IMR-90 (cell line): ENCODE results near the gene MGME1. TPM values are rescaled to one million over a fixed set of nuclear protein-coding genes. Genes with fewer than 3 reads are reported as not detected.
A peak's percentile ranks its signal among the peaks of the same experiment; 100 is the strongest.

Experiments used
- ATAC-seq: fragments of 200-7000 bp; cut with Tn5 transposase; 2 replicates; pipeline ENCODE4 v1.9.1; 2020; ENCODE audit warnings: low read depth, mild to moderate bottlenecking, moderate library complexity
- BruUV-seq: library from RNA; stranded (reverse); fragments of 400-500 nt; replicated peaks from 2 replicates; lab custom pipeline; 2021; lab: Mats Ljungman, UMichigan
- CTCF ChIA-PET: fragments of 300-600 bp; formaldehyde crosslinking; extraction: SDS; loops from one replicate; lab custom pipeline; 2021; ENCODE audit warnings: antibody characterized with exemption; lab: Yijun Ruan, JAX
- POLR2A ChIA-PET: fragments of 300-600 bp; sonication (Branson Sonifier 250); formaldehyde crosslinking; loops from one replicate; lab custom pipeline; 2022; ENCODE audit warnings: antibody characterized with exemption; ENCODE audit not compliant: unreplicated experiment; lab: Charles Lee
- DNase-seq: peaks from one replicate; pipeline ENCODE4 v3.0.0; 2013
- H2AFZ ChIP-seq: replicated peaks from 2 replicates; pipeline ENCODE3; 2013; ENCODE audit warnings: low read length, mild to moderate bottlenecking; ENCODE audit not compliant: poor library complexity
- H2AK5ac ChIP-seq: 2 replicates; pipeline ENCODE4 v1.6.1; 2013; ENCODE audit warnings: low read depth, low read length, inconsistent platforms
- H2AK9ac ChIP-seq: replicated peaks from 2 replicates; pipeline ENCODE3; 2013; ENCODE audit warnings: mild to moderate bottlenecking, low read depth, low read length, moderate library complexity; ENCODE audit not compliant: poor library complexity
- H2BK120ac ChIP-seq: 2 replicates; pipeline ENCODE4 v1.6.1; 2013; ENCODE audit warnings: low read depth, low read length, inconsistent platforms
- H2BK15ac ChIP-seq: 3 replicates; pipeline ENCODE4 v1.6.1; 2013; ENCODE audit warnings: low read depth, low read length, inconsistent platforms
- H2BK20ac ChIP-seq: 2 replicates; pipeline ENCODE4 v1.6.1; 2013; ENCODE audit warnings: low read depth, mild to moderate bottlenecking, inconsistent platforms, low read length, moderate library complexity
- H2BK5ac ChIP-seq: 2 replicates; pipeline ENCODE4 v1.6.1; 2013; ENCODE audit warnings: mild to moderate bottlenecking, low read depth, low read length, inconsistent platforms; ENCODE audit not compliant: poor library complexity, severe bottlenecking
- H3K14ac ChIP-seq: replicated peaks from 2 replicates; pipeline ENCODE4 v1.6.1; 2013; ENCODE audit warnings: low read depth, low read length, inconsistent platforms
- H3K18ac ChIP-seq: 2 replicates; pipeline ENCODE4 v1.6.1; 2013; ENCODE audit warnings: low read depth, low read length, control low read depth
- H3K23ac ChIP-seq: 2 replicates; pipeline ENCODE4 v1.6.1; 2013; ENCODE audit warnings: low read depth, low read length, inconsistent platforms
- H3K27ac ChIP-seq: 2 replicates; pipeline ENCODE4 v1.5.1; 2013; ENCODE audit warnings: mild to moderate bottlenecking, control low read depth, low read length; ENCODE audit not compliant: insufficient read depth
- H3K27me3 ChIP-seq: 2 replicates; pipeline ENCODE4 v1.6.1; 2013; ENCODE audit warnings: low read length; ENCODE audit not compliant: control insufficient read depth, insufficient read depth
- H3K36me3 ChIP-seq: 2 replicates; pipeline ENCODE4 v1.6.1; 2013; ENCODE audit warnings: low read length, mixed read lengths; ENCODE audit not compliant: control insufficient read depth, insufficient read depth
- H3K4ac ChIP-seq: 2 replicates; pipeline ENCODE4 v1.6.1; 2013; ENCODE audit warnings: low read depth, low read length, inconsistent platforms
- H3K4me1 ChIP-seq: 2 replicates; pipeline ENCODE4 v1.6.1; 2013; ENCODE audit warnings: low read length, mixed read lengths; ENCODE audit not compliant: control insufficient read depth, insufficient read depth
- H3K4me2 ChIP-seq: 2 replicates; pipeline ENCODE4 v1.6.1; 2013; ENCODE audit warnings: low read depth, mild to moderate bottlenecking, control low read depth, low read length, moderate library complexity
- H3K4me3 ChIP-seq: 2 replicates; pipeline ENCODE4 v1.5.1; 2013; ENCODE audit warnings: low read depth, mild to moderate bottlenecking, control low read depth, low read length, moderate library complexity; ENCODE audit not compliant: insufficient read depth
- H3K56ac ChIP-seq: 2 replicates; pipeline ENCODE4 v1.6.1; 2013; ENCODE audit warnings: low read length, inconsistent platforms; ENCODE audit not compliant: insufficient read depth; ENCODE audit errors: extremely low read depth
- H3K79me1 ChIP-seq, 2 experiments: 2 replicates each; pipeline ENCODE4 v1.6.1; 2013; ENCODE audit warnings: low read length in 2 of 2, inconsistent platforms in 1 of 2, low read depth in 1 of 2
- H3K9ac ChIP-seq: 2 replicates; pipeline ENCODE4 v1.6.1; 2013; ENCODE audit warnings: low read depth, low read length, control low read depth
- H3K9me1 ChIP-seq: 2 replicates; pipeline ENCODE4 v1.6.1; 2013; ENCODE audit warnings: low read length, inconsistent platforms; ENCODE audit not compliant: insufficient read depth
- H3K9me3 ChIP-seq: 2 replicates; pipeline ENCODE4 v1.6.1; 2013; ENCODE audit warnings: low read length; ENCODE audit not compliant: control insufficient read depth, insufficient read depth
- H4K20me1 ChIP-seq: 2 replicates; pipeline ENCODE4 v1.6.1; 2013; ENCODE audit warnings: low read length, inconsistent platforms; ENCODE audit not compliant: insufficient read depth
- H4K5ac ChIP-seq: 2 replicates; pipeline ENCODE4 v1.6.1; 2013; ENCODE audit warnings: mild to moderate bottlenecking, low read depth, low read length, control low read depth
- H4K8ac ChIP-seq, 2 experiments: 2 replicates each; pipeline ENCODE4 v1.6.1; 2013; ENCODE audit warnings: low read depth in 2 of 2, low read length in 2 of 2, control low read depth in 1 of 2, inconsistent platforms in 1 of 2
- H4K91ac ChIP-seq: 2 replicates; pipeline ENCODE4 v1.6.1; 2013; ENCODE audit warnings: low read depth, low read length, inconsistent platforms; ENCODE audit not compliant: insufficient read depth
- CHD1 ChIP-seq: IDR thresholded peaks from 2 replicates; pipeline ENCODE4 v1.6.1; 2012; ENCODE audit warnings: low read depth, low read length, improper control_type of control experiment
- ELK1 ChIP-seq: fragments of 150-350 bp; IDR thresholded peaks from 2 replicates; pipeline ENCODE4 v1.6.1; 2016; ENCODE audit warnings: low read depth, mild to moderate bottlenecking, low read length, moderate library complexity, borderline replicate concordance
- FOS ChIP-seq: fragments of 150-350 bp; IDR thresholded peaks from 2 replicates; pipeline ENCODE4 v1.6.1; 2016; ENCODE audit warnings: low read depth, low read length
- MAFK ChIP-seq: IDR thresholded peaks from 2 replicates; pipeline ENCODE4 v1.6.1; 2012; ENCODE audit warnings: low read depth, low read length, improper control_type of control experiment
- MAZ ChIP-seq: IDR thresholded peaks from 2 replicates; pipeline ENCODE4 v1.6.1; 2012; ENCODE audit warnings: low read depth, mild to moderate bottlenecking, low read length, improper control_type of control experiment, moderate library complexity, borderline replicate concordance
- POLR2A ChIP-seq: IDR thresholded peaks from 2 replicates; pipeline ENCODE4 v1.6.1; 2012; ENCODE audit warnings: mild to moderate bottlenecking, low read depth, low read length
- SMC3 ChIP-seq: fragments of 150-350 bp; IDR thresholded peaks from 2 replicates; pipeline ENCODE4 v1.6.1; 2016; ENCODE audit warnings: low read depth, mild to moderate bottlenecking, antibody characterized with exemption, low read length, moderate library complexity
- USF2 ChIP-seq: fragments of 150-350 bp; IDR thresholded peaks from 2 replicates; pipeline ENCODE4 v1.6.1; 2017; ENCODE audit warnings: mild to moderate bottlenecking, antibody characterized with exemption, low read length, low read depth
- whole genome bisulfite sequencing, 2 experiments: methylation state at CpG; one replicate each; pipeline versions ENCODE4 v1.1.5 to v1.1.7; 2013; ENCODE audit warnings: missing lambda C conversion rate in 2 of 2; ENCODE audit not compliant: insufficient read length in 1 of 2; ENCODE audit errors: extremely low coverage in 2 of 2; 5-methylcytosine and 5-hydroxymethylcytosine counted together
- dilution Hi-C: fragments of 300-500 bp; cut with HindIII; formaldehyde crosslinking; loops from one replicate; pipeline ENCODE4 v1.14.3; 2018; ENCODE audit warnings: low sequenced_read_pairs; ENCODE audit not compliant: unreplicated experiment
- in situ Hi-C: fragments of 300-500 bp; cut with MboI; formaldehyde crosslinking; loops from 3 replicates; pipeline ENCODE4 v1.14.3; 2019; ENCODE audit warnings: low sequenced_read_pairs, inconsistent platforms, mixed read lengths
- intact Hi-C: fragments of 100-400 bp; cut with micrococcal nuclease; formaldehyde crosslinking; loops from 2 replicates; pipeline ENCODE4 v1.10.0; 2022
- polyA plus RNA-seq, 3 experiments: library from polyadenylated mRNA; depleted of rRNA; stranded (reverse); fragments of >200 nt; gene quantifications; 2 replicates each; pipeline ENCODE4 v1.2.3, GENCODE V29; 2012; ENCODE audit warnings: low replicate concordance in 1 of 3
- total RNA-seq: library from RNA; depleted of rRNA; stranded (reverse); fragments of >200 nt; gene quantifications from 2 replicates; pipeline ENCODE4 v1.2.3, GENCODE V29; 2012

MGME1 gene
- total and polyA plus RNA-seq, 2 of the 4 experiments (the other 2 are of a cell fraction), result 7.2 to 9.3 TPM

GRCh38 chr20:17957505-17958363 lies 11.1 kb upstream of the MGME1 start:
- Histone ChIP-seq H3K14ac (peak overlapping the region; percentile 77; the same call in 1 of the 2 replicates), H2BK120ac (peak overlapping the region; percentile 5), H3K9me1 (peaks cover 16% of the 10 kb centered on the region), H3K23ac (peak overlapping the region; percentile 66; the same call in 1 of the 2 replicates), H2AK5ac (peak overlapping the region; percentile 77; the same call in 1 of the 2 replicates), H3K4ac (peak overlapping the region; percentile 54), H4K20me1 (peaks cover 90% of the 10 kb centered on the region), H3K79me1 (peaks cover 13 to 68% of the 10 kb centered on the region in 2 experiments; a peak in 3 of 4 replicates), H2BK15ac (no peak overlapping the region), H2AFZ (no peak overlapping the region), H3K4me1 (peaks cover 24% of the 10 kb centered on the region), H3K9me3 (no peaks in the 10 kb centered on the region), H2BK20ac (peak overlapping the region; percentile 61; the same call in 1 of the 2 replicates), H2AK9ac (no peak overlapping the region), H3K56ac (peak overlapping the region; percentile 48; the same call in 1 of the 2 replicates), H4K5ac (0 out of 2 replicates have a peak overlapping the region, but pooled peaks have one; percentile 4), H3K4me2 (peak overlapping the region; percentile 34; the same call in 1 of the 2 replicates), H3K9ac (no peak overlapping the region), H4K91ac (peak overlapping the region; percentile 73), H3K4me3 (no peak overlapping the region), H3K27ac (peak overlapping the region; percentile 73; the same call in 1 of the 2 replicates), H4K8ac (0 out of 4 replicates have a peak overlapping the region, but pooled peaks of 1 of the 2 experiments have one; percentile 60), H3K27me3 (no peaks in the 10 kb centered on the region), H3K18ac (peak overlapping the region; percentile 63; the same call in 1 of the 2 replicates), H3K36me3 (peaks cover 29% of the 10 kb centered on the region), H2BK5ac (peak overlapping the region; percentile 42)
- peak; percentile 64 for DNase-seq
- peak; percentile 21; the same call in 1 of the 2 replicates for ATAC-seq
- BruUV-seq, result no TSS peak
- TF ChIP-seq USF2 (no peak), MAZ (no peak), POLR2A (no peak), CHD1 (no peak), SMC3 (no peak), ELK1 (no peak), MAFK (no peak), FOS (no peak)
- POLR2A ChIA-PET, result no interaction called here
- dilution Hi-C loops (no loop called here), intact Hi-C loops (loop anchor here (5.0 kb wide), 1 partner anchor 320 kb away; no protein-coding TSS in a partner anchor), in situ Hi-C loops (no loop called here)
- WGBS, 2 experiments, result no CpG with 5 or more reads among the region's 5 CpGs
- CTCF ChIA-PET, result interaction anchor here (0.6 to 1.1 kb wide), 5 partner anchors 13 to 266 kb away, joined by 3 to 5 read pairs (median 3); no protein-coding TSS in a partner anchor
